ENCODE results near the gene MLPH.

Gene MLPH

GRCh38 chr2:237557633-237558015 is 70.6 kb downstream of the MLPH start:
- DNase-seq (ENCODE audit: low read depth): no peak
- H3K4me3 ChIP-seq (ENCODE audit: low read length): no peak overlapping the region
- no peak for TF ChIP-seq CTCF (conservative IDR thresholded peaks at IDR 0.05; ENCODE audit: low read length)

- TF ChIP-seq CTCF (conservative IDR thresholded peaks at IDR 0.05; ENCODE audit: low read length): no peak
- H3K4me3 ChIP-seq (ENCODE audit: low read length): no peak overlapping the region
Measured at GRCh38 chr2:237558961-237559641, 72.0 kb downstream of the MLPH start.

DNA sequence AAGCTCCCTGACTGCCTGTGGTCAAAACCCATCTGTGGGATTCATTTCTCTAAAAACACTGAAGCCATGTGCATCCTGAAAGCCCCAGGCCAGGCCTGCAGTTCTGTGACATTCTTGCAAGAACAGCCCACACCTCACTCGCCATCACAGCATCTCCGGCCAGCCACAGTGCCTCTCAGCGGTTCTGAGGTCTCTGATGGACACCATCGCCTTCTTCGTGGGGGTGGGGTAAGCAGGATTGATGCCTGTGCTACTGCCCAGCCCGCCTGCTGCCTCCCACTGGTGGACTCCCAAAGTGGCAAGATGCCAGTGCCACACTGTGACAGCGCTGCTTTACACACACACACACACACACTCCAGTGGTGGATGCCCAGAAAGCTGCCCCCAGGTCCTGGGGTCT is 74.2 kb downstream of the MLPH start:
- no peak for TF ChIP-seq CTCF (conservative IDR thresholded peaks at IDR 0.05; ENCODE audit: low read length)
- DNase-seq (ENCODE audit: low read depth): no peak
- no peak overlapping the region for H3K4me3 ChIP-seq (ENCODE audit: low read length)

More at GRCh38 chr2:237558961-237559641, 72.0 kb downstream of the MLPH start:
- DNase-seq (ENCODE audit: low read depth): peak; percentile 74

DNA sequence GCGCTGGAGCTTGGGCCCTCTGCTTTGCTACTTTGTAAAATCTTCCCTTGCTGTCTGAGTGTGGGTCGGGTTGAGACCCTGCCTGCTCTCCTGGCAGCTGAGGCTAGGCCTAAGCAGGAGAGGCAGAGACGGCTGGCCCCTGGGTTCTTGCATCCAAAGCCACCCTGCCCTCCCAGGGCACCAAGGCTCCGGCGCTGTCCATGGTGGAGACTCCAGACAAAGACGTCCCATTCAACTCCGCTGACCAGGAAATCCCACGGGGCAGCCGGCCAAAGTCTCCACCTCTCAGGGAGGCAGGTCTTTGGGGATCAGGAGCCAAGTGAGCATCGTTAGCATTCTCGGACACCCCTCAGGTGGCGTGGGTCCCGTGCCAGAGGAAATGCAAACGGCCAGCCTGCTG is 76.8 kb downstream of the MLPH start:
- H3K4me3 ChIP-seq (ENCODE audit: low read length): no peak overlapping the region
- DNase-seq (ENCODE audit: low read depth): peak; percentile 21
- TF ChIP-seq CTCF (conservative IDR thresholded peaks at IDR 0.05; ENCODE audit: low read length): no peak

- no peak overlapping the region for H3K4me3 ChIP-seq (ENCODE audit: low read length)
- TF ChIP-seq CTCF (conservative IDR thresholded peaks at IDR 0.05; ENCODE audit: low read length): no peak
- DNase-seq (ENCODE audit: low read depth): no peak
Measured at GRCh38 chr2:237564526-237565131, 77.6 kb downstream of the MLPH start.

- DNase-seq (ENCODE audit: low read depth): no peak
- no peak overlapping the region for H3K4me3 ChIP-seq (ENCODE audit: low read length)
- TF ChIP-seq CTCF (conservative IDR thresholded peaks at IDR 0.05; ENCODE audit: low read length): no peak
Measured at GRCh38 chr2:237565974-237566373, 78.9 kb downstream of the MLPH start.
